Calu3 (cell line): Measurements from ENCODE around the gene MIPOL1. TPM values are rescaled to one million over a fixed set of nuclear protein-coding genes. Genes with fewer than 3 reads are reported as not detected.

Experiments used
- BruUV-seq: library from RNA; stranded (reverse); fragments of 400-500 nt; replicated peaks from 2 replicates; lab custom pipeline; 2021; lab: Mats Ljungman, UMichigan
- CTCF ChIA-PET: fragments of 300-600 bp; sonication (Branson Sonifier 250); formaldehyde crosslinking; loops from one replicate; lab custom pipeline; 2022; ENCODE audit warnings: antibody characterized with exemption; lab: Charles Lee
- DNase-seq: peaks from one replicate; pipeline ENCODE4 v3.0.0; 2022
- H3K27ac Mint-ChIP-seq: one replicate; pipeline ENCODE4 v1.8.0; 2022; ENCODE audit warnings: mixed read lengths; ENCODE audit not compliant: unreplicated experiment
- H3K27me3 Mint-ChIP-seq: one replicate; pipeline ENCODE4 v1.8.0; 2022; ENCODE audit warnings: mixed read lengths; ENCODE audit not compliant: unreplicated experiment
- H3K36me3 Mint-ChIP-seq: one replicate; pipeline ENCODE4 v1.8.0; 2022; ENCODE audit warnings: mild to moderate bottlenecking, moderate library complexity, mixed read lengths; ENCODE audit not compliant: insufficient read depth, unreplicated experiment
- H3K4me1 Mint-ChIP-seq: one replicate; pipeline ENCODE4 v1.8.0; 2022; ENCODE audit warnings: mild to moderate bottlenecking, low read depth, mixed read lengths; ENCODE audit not compliant: unreplicated experiment
- H3K4me3 Mint-ChIP-seq: one replicate; pipeline ENCODE4 v1.8.0; 2022; ENCODE audit warnings: mild to moderate bottlenecking, low read depth, moderate library complexity, mixed read lengths; ENCODE audit not compliant: unreplicated experiment
- H3K9me3 Mint-ChIP-seq: one replicate; pipeline ENCODE4 v1.8.0; 2022; ENCODE audit warnings: low read depth, mixed read lengths; ENCODE audit not compliant: unreplicated experiment
- intact Hi-C: fragments of 100-400 bp; cut with micrococcal nuclease; formaldehyde crosslinking; loops from one replicate; pipeline ENCODE4 v1.10.0; 2022; ENCODE audit not compliant: unreplicated experiment
- total RNA-seq: library from RNA; stranded (reverse); gene quantifications from 2 replicates; pipeline ENCODE4 v1.2.3, GENCODE V29; 2022
- TF ChIP-seq, protein P1 (sequence below): fragments of 200-600 bp; IDR thresholded peaks from one replicate; pipeline ENCODE4 v1.8.0; 2022; ENCODE audit warnings: antibody characterized with exemption; ENCODE audit not compliant: unreplicated experiment

Gene MIPOL1
- total RNA-seq, 1 experiment from 2014 or later = 27.2 TPM

DNA sequence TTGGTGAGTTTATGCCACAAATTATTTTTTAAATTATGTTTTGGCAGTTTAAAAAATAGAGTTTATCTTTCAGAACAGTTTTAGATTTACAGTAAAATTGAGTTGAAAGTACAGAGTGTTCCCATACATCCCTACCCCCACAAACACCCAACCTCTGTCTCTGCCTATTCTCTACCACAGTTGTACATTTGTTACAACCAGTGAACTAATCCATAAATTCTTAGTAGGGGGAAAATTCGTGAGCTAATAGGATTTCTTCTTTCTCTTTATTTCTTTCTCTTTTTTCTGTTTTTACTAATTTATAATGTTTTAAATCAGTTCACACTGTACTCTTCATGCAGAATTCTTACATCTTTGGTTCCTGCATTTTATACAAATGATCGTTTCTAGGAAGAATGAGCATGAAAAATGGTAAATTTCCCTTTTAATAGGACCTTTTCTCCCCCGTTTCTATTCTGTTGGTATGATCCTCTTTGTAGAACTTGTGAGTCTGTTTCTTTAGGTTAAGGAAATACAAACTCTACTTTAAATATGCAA lies 56.7 kb downstream of the MIPOL1 start:
- intact Hi-C loops = loop anchor here (2.0 to 10.0 kb wide), 5 partner anchors 73 to 453 kb away; no protein-coding TSS in a partner anchor
- CTCF ChIA-PET = no interaction called here
- Mint-ChIP-seq H3K27me3 (no peaks in the 10 kb centered on the region), H3K9me3 (no peaks in the 10 kb centered on the region), H3K4me1 (peaks cover 15% of the 10 kb centered on the region), H3K36me3 (no peaks in the 10 kb centered on the region), H3K4me3 (no peak overlapping the region), H3K27ac (no peak overlapping the region)
- no peak for DNase-seq
- no TSS peak for BruUV-seq
- TF ChIP-seq, protein P1, sequence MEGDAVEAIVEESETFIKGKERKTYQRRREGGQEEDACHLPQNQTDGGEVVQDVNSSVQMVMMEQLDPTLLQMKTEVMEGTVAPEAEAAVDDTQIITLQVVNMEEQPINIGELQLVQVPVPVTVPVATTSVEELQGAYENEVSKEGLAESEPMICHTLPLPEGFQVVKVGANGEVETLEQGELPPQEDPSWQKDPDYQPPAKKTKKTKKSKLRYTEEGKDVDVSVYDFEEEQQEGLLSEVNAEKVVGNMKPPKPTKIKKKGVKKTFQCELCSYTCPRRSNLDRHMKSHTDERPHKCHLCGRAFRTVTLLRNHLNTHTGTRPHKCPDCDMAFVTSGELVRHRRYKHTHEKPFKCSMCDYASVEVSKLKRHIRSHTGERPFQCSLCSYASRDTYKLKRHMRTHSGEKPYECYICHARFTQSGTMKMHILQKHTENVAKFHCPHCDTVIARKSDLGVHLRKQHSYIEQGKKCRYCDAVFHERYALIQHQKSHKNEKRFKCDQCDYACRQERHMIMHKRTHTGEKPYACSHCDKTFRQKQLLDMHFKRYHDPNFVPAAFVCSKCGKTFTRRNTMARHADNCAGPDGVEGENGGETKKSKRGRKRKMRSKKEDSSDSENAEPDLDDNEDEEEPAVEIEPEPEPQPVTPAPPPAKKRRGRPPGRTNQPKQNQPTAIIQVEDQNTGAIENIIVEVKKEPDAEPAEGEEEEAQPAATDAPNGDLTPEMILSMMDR = no peak

DNA sequence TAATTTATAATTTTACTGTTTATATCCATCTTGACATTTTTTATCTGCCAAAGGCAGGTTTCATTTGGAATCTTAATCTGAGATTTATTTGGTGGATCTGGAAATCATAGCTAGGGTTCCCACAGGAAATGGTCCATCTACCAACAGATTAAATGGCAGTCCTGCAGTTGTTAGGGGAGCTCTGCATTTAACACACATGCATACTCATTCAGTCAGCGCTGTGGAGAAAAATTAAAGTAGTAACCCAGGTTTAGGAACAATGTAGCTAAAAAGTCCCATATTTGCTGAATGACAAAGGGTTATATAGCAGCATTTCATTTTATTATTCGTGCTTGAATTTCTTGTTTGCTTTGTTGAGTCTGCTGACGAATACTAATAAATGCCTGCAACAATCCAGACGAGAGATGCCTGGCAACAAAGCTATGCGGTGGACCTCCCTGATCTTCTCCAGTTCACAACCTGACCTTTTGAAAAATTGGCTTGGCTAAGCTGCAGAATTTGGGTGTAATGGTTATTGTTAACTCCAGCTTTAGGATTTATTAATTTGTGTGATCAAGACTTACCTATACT lies 59.8 kb downstream of the MIPOL1 start:
- CTCF ChIA-PET = no interaction called here
- intact Hi-C loops = loop anchor here (10.0 kb wide), 1 partner anchor 167 kb away; no protein-coding TSS in a partner anchor
- Mint-ChIP-seq H3K36me3 (no peaks in the 10 kb centered on the region), H3K4me1 (peaks cover 12% of the 10 kb centered on the region), H3K4me3 (no peak overlapping the region), H3K9me3 (no peaks in the 10 kb centered on the region), H3K27me3 (no peaks in the 10 kb centered on the region), H3K27ac (no peak overlapping the region)
- BruUV-seq = no TSS peak
- no peak for DNase-seq
- TF ChIP-seq, protein P1 = no peak

DNA sequence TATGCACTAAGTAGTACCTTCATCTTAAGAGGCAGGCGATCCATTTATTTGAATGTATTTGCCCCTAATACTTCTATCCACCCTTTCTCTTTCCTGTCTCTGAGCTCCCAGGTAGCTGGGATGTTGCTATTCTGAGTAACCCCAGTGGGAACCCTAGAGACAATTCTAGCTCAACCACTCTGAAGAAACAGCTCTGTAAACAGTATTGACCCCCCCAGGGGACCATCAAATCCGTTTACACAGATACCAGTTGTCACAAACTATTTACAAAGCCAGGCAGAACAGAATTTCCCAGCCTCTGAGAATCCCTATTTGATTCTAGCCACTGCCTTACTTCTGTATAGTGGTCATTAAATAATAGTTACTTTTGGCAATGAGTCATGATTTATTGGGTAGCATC lies 64.9 kb downstream of the MIPOL1 start:
- Mint-ChIP-seq H3K27ac (no peak overlapping the region), H3K4me1 (no peaks in the 10 kb centered on the region), H3K36me3 (no peaks in the 10 kb centered on the region), H3K4me3 (no peak overlapping the region), H3K27me3 (no peaks in the 10 kb centered on the region), H3K9me3 (no peaks in the 10 kb centered on the region)
- intact Hi-C loops = no loop called here
- TF ChIP-seq, protein P1 = no peak
- BruUV-seq = no TSS peak
- no peak for DNase-seq
- CTCF ChIA-PET = no interaction called here

DNA sequence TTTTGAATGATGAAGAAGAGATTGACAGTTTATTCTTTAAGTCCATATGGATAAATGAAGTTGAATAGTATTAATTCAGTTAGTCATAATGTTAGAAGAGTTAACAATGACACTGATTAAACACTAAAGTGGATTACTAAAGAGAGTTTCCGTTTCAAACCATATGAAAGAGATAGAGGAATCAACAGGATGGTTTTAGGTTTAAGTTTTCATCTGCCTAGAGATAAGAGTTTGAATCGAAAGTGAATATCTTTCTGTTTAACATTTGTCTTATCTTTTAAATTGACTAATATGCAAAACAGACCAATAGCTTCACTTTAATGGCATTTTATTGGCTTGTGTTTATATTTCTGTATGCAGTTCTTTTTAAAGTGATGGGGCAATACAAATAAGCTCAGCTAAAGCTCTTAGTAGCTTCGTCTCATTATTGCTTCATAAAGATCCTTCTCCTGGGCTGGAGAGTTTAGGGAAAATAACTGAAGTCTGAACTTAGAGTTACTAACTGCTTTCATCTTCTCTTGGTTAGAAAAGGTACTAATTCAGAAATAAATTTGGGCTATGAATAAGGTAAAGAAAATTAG lies 66.0 kb downstream of the MIPOL1 start:
- Mint-ChIP-seq H3K36me3 (no peaks in the 10 kb centered on the region), H3K4me1 (no peaks in the 10 kb centered on the region), H3K27me3 (no peaks in the 10 kb centered on the region), H3K9me3 (no peaks in the 10 kb centered on the region), H3K4me3 (no peak overlapping the region), H3K27ac (no peak overlapping the region)
- CTCF ChIA-PET = no interaction called here
- intact Hi-C loops = no loop called here
- TF ChIP-seq, protein P1 = no peak
- no peak for DNase-seq
- no TSS peak for BruUV-seq
